ENCODE results near the gene WHRN.

DNA sequence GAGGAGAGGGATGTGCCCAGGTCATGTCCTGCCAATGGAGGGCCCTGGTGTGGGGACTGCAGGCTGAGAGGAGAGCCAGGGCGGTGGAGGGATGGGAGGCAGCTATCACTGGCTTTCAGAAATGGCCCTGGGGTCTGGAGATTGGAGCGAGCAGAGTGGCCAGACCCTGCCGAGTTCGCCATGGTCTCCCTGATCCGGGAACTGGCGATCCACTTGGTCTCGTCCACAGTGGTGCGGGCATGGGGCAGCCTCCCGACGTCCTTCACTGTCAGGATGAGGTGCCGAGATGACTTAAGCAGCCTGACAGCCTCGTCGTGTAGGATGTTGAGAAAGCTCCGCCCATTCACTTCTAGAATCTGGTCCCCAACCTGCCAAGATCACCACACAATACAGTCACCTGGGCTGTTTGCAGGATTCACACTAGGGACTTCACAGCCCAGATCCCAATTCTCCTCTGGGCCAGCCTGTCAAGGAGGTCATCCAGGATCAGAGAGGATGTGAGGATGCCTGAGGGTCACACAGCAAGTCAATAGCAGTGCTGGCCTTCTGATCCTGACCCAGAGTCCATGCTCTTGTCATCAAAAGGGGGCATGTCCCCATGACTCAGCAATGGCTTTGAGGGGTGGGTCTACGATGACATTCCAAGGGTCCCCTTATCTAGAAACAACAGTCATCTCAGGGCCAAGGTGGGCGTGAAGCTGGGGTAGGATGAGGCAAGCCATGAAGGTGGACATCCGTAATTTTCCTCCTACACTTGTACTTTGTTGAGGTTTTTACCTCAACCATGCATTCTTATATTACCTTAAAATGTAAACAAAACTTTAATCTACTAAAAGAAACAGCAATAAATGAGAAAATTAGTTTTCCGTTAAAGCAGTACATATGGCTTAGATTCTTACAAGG is 79.0 kb downstream of the WHRN start:
- TF ChIP-seq EZH2phosphoT487 (IDR thresholded peaks at IDR 0.05; ENCODE audit: unreplicated experiment): no peak
- TF ChIP-seq POLR2AphosphoS5 (IDR thresholded peaks at IDR 0.05; ENCODE audit: low read depth): no peak
- TF ChIP-seq, protein P1, sequence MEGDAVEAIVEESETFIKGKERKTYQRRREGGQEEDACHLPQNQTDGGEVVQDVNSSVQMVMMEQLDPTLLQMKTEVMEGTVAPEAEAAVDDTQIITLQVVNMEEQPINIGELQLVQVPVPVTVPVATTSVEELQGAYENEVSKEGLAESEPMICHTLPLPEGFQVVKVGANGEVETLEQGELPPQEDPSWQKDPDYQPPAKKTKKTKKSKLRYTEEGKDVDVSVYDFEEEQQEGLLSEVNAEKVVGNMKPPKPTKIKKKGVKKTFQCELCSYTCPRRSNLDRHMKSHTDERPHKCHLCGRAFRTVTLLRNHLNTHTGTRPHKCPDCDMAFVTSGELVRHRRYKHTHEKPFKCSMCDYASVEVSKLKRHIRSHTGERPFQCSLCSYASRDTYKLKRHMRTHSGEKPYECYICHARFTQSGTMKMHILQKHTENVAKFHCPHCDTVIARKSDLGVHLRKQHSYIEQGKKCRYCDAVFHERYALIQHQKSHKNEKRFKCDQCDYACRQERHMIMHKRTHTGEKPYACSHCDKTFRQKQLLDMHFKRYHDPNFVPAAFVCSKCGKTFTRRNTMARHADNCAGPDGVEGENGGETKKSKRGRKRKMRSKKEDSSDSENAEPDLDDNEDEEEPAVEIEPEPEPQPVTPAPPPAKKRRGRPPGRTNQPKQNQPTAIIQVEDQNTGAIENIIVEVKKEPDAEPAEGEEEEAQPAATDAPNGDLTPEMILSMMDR (conservative IDR thresholded peaks at IDR 0.05; ENCODE audit: low read depth in 2 of 2): no peak
- TF ChIP-seq STAT1 (IDR thresholded peaks at IDR 0.05; ENCODE audit: unreplicated experiment): no peak
- no peak for TF ChIP-seq EZH2 (IDR thresholded peaks at IDR 0.05; ENCODE audit: low read depth, unreplicated experiment)
- TF ChIP-seq, protein P2, sequence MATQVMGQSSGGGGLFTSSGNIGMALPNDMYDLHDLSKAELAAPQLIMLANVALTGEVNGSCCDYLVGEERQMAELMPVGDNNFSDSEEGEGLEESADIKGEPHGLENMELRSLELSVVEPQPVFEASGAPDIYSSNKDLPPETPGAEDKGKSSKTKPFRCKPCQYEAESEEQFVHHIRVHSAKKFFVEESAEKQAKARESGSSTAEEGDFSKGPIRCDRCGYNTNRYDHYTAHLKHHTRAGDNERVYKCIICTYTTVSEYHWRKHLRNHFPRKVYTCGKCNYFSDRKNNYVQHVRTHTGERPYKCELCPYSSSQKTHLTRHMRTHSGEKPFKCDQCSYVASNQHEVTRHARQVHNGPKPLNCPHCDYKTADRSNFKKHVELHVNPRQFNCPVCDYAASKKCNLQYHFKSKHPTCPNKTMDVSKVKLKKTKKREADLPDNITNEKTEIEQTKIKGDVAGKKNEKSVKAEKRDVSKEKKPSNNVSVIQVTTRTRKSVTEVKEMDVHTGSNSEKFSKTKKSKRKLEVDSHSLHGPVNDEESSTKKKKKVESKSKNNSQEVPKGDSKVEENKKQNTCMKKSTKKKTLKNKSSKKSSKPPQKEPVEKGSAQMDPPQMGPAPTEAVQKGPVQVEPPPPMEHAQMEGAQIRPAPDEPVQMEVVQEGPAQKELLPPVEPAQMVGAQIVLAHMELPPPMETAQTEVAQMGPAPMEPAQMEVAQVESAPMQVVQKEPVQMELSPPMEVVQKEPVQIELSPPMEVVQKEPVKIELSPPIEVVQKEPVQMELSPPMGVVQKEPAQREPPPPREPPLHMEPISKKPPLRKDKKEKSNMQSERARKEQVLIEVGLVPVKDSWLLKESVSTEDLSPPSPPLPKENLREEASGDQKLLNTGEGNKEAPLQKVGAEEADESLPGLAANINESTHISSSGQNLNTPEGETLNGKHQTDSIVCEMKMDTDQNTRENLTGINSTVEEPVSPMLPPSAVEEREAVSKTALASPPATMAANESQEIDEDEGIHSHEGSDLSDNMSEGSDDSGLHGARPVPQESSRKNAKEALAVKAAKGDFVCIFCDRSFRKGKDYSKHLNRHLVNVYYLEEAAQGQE (IDR thresholded peaks at IDR 0.05; ENCODE audit: unreplicated experiment): no peak
- no peak for TF ChIP-seq JUNB (IDR thresholded peaks at IDR 0.05; ENCODE audit: unreplicated experiment)
- no peak for TF ChIP-seq ZNF331 (CRISPR knock-in tag; IDR thresholded peaks at IDR 0.05; ENCODE audit: low read depth)
- TF ChIP-seq, protein P3, sequence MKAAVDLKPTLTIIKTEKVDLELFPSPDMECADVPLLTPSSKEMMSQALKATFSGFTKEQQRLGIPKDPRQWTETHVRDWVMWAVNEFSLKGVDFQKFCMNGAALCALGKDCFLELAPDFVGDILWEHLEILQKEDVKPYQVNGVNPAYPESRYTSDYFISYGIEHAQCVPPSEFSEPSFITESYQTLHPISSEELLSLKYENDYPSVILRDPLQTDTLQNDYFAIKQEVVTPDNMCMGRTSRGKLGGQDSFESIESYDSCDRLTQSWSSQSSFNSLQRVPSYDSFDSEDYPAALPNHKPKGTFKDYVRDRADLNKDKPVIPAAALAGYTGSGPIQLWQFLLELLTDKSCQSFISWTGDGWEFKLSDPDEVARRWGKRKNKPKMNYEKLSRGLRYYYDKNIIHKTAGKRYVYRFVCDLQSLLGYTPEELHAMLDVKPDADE (IDR thresholded peaks at IDR 0.05): no peak
- TF ChIP-seq NANOG (IDR thresholded peaks at IDR 0.05; ENCODE audit: borderline replicate concordance): no peak

Data from GM23338 (cell line).